Measurements from ENCODE around the gene DOLPP1.

Gene DOLPP1

DNA sequence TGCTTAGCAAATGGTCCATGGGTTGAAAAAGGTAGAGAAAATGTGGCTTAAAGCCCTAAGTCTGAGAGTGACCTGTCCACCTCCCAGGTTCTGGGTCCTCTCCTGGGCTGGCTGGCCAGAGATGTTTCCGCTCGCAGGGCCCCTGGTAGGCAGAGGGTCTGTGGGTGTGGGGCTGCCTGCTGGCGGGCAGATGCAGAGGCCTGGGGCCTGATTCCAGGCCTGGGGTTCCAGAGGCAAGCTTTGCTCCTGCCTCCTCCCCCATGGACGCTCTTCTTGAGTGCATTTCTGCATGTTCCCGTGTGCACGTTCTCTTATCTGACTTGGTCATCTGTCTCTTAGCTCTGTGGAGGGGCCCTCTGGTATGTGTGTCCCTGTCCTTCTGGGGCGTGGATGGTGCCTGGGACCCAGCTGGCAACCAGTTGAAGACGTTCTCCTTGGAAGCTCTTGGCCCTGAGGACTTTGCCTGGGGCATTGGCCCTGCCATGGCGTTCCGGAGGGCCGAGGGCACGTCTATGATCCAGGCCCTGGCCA lies 40.7 kb upstream of the DOLPP1 start:
- H3K9ac ChIP-seq (ENCODE audit: low read length in 2 of 2): no peak overlapping the region
- peaks cover 15 to 17% of the 10 kb centered on the region in 2 donors for H3K36me3 ChIP-seq (ENCODE audit: control insufficient read depth in 2 of 2, insufficient read depth in 2 of 2, low read length in 2 of 2)
- no peaks in the 10 kb centered on the region for H3K27me3 ChIP-seq (ENCODE audit: control insufficient read depth in 1 of 2, insufficient read depth in 2 of 2, low read length in 2 of 2)
- H3K4me1 ChIP-seq (ENCODE audit: control insufficient read depth, insufficient read depth, low read length): peaks cover 23% of the 10 kb centered on the region
- no peak overlapping the region for H3K4me3 ChIP-seq (ENCODE audit: low read length in 2 of 2)
- H3K9me3 ChIP-seq (ENCODE audit: control insufficient read depth in 2 of 2, low read length in 2 of 2): no peaks in the 10 kb centered on the region
- no peak overlapping the region for H3K27ac ChIP-seq (ENCODE audit: low read length)

GRCh38 chr9:129042016-129042415 lies 38.9 kb upstream of the DOLPP1 start:
- no peaks in the 10 kb centered on the region for H3K9me3 ChIP-seq (ENCODE audit: control insufficient read depth in 2 of 2, low read length in 2 of 2)
- H3K4me1 ChIP-seq (ENCODE audit: control insufficient read depth, insufficient read depth, low read length): peaks cover 15% of the 10 kb centered on the region
- H3K9ac ChIP-seq (ENCODE audit: low read length in 2 of 2): no peak overlapping the region
- H3K27me3 ChIP-seq (ENCODE audit: control insufficient read depth in 1 of 2, insufficient read depth in 2 of 2, low read length in 2 of 2): no peaks in the 10 kb centered on the region
- H3K27ac ChIP-seq (ENCODE audit: low read length): no peak overlapping the region
- peaks cover 17% of the 10 kb centered on the region in 2 donors for H3K36me3 ChIP-seq (ENCODE audit: control insufficient read depth in 2 of 2, insufficient read depth in 2 of 2, low read length in 2 of 2)
- H3K4me3 ChIP-seq (ENCODE audit: low read length in 2 of 2): no peak overlapping the region

DNA sequence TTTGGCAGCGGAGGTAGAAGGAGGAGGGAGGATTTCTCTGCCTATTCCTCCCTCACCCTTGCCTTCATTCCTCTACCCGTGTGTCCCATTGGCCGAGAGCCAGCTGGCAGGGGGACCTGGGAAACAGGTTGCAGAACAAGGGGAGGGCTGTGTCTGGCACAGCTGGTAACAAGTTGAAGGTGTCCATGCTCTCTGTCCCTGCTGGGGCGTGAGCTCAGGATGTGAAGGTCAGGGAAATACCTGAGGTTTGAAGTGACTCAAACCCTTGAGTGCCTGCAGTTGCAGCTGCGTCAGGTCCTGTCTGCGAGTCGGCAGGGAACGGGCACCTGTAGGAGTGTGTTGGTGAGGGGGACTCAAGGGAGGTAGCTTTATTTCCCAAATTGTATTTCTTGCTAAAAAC lies 28.3 kb upstream of the DOLPP1 start:
- Histone ChIP-seq H3K4me3 (ENCODE audit: low read length in 2 of 2) (no peak overlapping the region), H3K27ac (ENCODE audit: low read length) (no peak overlapping the region), H3K9me3 (ENCODE audit: control insufficient read depth in 2 of 2, low read length in 2 of 2) (no peaks in the 10 kb centered on the region), H3K9ac (ENCODE audit: low read length in 2 of 2) (no peak overlapping the region), H3K4me1 (ENCODE audit: control insufficient read depth, insufficient read depth, low read length) (no peaks in the 10 kb centered on the region), H3K27me3 (ENCODE audit: control insufficient read depth in 1 of 2, insufficient read depth in 2 of 2, low read length in 2 of 2) (no peaks in the 10 kb centered on the region), H3K36me3 (ENCODE audit: control insufficient read depth in 2 of 2, insufficient read depth in 2 of 2, low read length in 2 of 2) (peaks cover 24 to 31% of the 10 kb centered on the region in 2 donors)

DNA sequence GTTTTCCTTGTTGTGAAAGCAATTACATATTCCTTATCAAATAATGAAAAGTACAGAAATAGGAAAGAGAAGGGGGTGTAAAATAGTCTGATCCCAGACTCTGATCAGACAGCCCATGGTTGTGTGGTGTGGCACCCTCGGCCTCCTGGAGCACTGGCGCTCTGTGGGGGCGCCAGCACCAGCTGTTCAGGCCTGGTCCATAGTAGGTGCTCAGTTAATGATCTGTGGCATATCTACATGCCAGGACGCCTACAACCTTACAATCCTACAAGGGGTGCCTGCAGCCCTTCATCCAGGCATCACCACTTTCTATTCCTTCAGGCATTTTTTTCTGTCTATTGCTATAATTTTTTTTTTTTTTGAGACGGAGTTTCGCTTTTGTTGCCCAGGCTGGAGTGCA lies 27.9 kb upstream of the DOLPP1 start:
- no peak overlapping the region for H3K4me3 ChIP-seq (ENCODE audit: low read length in 2 of 2)
- no peaks in the 10 kb centered on the region for H3K9me3 ChIP-seq (ENCODE audit: control insufficient read depth in 2 of 2, low read length in 2 of 2)
- H3K27me3 ChIP-seq (ENCODE audit: control insufficient read depth in 1 of 2, insufficient read depth in 2 of 2, low read length in 2 of 2): no peaks in the 10 kb centered on the region
- no peaks in the 10 kb centered on the region for H3K4me1 ChIP-seq (ENCODE audit: control insufficient read depth, insufficient read depth, low read length)
- peaks cover 21 to 30% of the 10 kb centered on the region in 2 donors for H3K36me3 ChIP-seq (ENCODE audit: control insufficient read depth in 2 of 2, insufficient read depth in 2 of 2, low read length in 2 of 2)
- H3K27ac ChIP-seq (ENCODE audit: low read length): no peak overlapping the region
- H3K9ac ChIP-seq (ENCODE audit: low read length in 2 of 2): no peak overlapping the region

DNA sequence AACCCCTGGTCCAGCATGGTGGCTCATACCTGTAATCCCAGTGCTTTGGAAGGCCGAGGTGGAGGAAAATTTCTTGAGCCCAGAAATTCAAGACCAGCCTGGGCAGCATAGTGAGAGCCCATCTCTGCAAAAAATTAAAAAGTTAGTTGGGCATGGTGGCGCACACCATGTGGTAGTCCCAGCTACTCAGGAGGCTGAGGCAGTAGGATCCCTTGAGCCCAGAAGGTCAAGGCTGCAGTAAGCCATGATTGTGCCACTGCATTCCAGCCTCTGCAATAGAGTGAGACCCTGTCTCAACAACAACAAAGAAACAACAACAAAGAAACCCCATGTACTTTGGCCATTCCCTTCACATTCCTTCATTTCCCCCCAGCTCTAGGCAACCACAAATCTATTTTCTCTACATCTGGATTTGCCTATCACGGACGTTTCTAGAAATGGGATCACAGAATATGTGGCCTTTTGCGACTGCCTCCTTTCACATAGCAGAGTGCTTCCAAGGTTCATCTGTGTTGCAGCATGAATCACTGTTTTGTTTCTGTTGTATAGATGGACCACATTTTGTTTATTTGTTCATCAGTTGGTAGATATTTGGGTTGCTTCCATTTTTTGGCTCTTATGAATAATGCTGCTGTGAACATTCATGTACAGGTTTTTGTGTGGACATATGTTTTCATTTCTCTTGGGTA lies 26.6 kb upstream of the DOLPP1 start:
- Histone ChIP-seq H3K27me3 (ENCODE audit: control insufficient read depth in 1 of 2, insufficient read depth in 2 of 2, low read length in 2 of 2) (no peaks in the 10 kb centered on the region), H3K27ac (ENCODE audit: low read length) (no peak overlapping the region), H3K4me1 (ENCODE audit: control insufficient read depth, insufficient read depth, low read length) (no peaks in the 10 kb centered on the region), H3K36me3 (ENCODE audit: control insufficient read depth in 2 of 2, insufficient read depth in 2 of 2, low read length in 2 of 2) (peaks cover 17 to 25% of the 10 kb centered on the region in 2 donors), H3K9ac (ENCODE audit: low read length in 2 of 2) (no peak overlapping the region), H3K4me3 (ENCODE audit: low read length in 2 of 2) (no peak overlapping the region), H3K9me3 (ENCODE audit: control insufficient read depth in 2 of 2, low read length in 2 of 2) (no peaks in the 10 kb centered on the region)

DNA sequence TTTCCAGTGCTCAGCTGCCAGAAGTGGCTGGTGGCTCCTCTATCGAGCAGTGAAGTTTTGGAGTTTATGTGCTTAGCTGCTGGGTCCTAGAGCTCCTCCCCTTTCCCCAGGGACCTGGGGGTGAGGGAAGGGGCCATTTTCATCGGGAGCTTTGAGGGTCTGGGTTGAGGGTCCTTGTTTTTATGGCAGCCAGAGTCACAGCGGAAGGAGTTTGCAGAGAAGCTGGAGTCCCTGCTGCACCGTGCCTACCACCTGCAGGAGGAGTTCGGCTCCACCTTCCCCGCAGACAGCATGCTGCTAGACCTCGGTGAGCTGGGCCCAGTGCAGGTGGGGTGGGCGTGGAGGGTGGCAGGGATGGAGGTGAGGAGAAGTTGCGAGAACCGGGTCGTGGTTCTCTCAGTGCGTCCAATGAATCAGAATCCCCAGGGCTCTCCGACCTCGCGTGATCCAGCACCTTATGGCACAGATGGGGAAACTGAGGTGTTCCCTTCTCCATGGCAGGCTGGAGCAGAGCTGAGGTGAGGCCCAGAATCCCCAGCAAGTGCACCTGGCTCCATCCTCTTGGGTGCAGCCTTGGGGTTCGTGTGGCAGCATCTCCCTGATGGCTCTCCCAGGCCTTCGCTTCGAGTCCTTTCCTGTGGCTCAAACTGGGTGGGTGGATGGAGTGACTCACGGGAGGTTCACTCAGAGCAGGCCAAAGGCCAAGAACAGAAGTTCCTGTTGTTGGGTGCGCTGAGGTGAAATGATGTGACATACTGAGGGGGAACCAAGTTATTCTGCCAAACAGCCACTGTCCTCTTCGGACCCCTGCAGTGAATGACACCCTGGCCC lies 21.7 kb upstream of the DOLPP1 start:
- Histone ChIP-seq H3K9me3 (ENCODE audit: control insufficient read depth in 2 of 2, low read length in 2 of 2) (no peaks in the 10 kb centered on the region), H3K36me3 (ENCODE audit: control insufficient read depth in 2 of 2, insufficient read depth in 2 of 2, low read length in 2 of 2) (peaks cover 29 to 40% of the 10 kb centered on the region in 2 donors), H3K27me3 (ENCODE audit: control insufficient read depth in 1 of 2, insufficient read depth in 2 of 2, low read length in 2 of 2) (no peaks in the 10 kb centered on the region), H3K4me1 (ENCODE audit: control insufficient read depth, insufficient read depth, low read length) (no peaks in the 10 kb centered on the region), H3K27ac (ENCODE audit: low read length) (no peak overlapping the region), H3K4me3 (ENCODE audit: low read length in 2 of 2) (no peak overlapping the region), H3K9ac (ENCODE audit: low read length in 2 of 2) (no peak overlapping the region)

- no peaks in the 10 kb centered on the region for H3K4me1 ChIP-seq (ENCODE audit: control insufficient read depth, insufficient read depth, low read length)
- H3K9me3 ChIP-seq (ENCODE audit: control insufficient read depth in 2 of 2, low read length in 2 of 2): no peaks in the 10 kb centered on the region
- H3K27me3 ChIP-seq (ENCODE audit: control insufficient read depth in 1 of 2, insufficient read depth in 2 of 2, low read length in 2 of 2): no peaks in the 10 kb centered on the region
- H3K27ac ChIP-seq (ENCODE audit: low read length): no peak overlapping the region
- peaks cover 29 to 38% of the 10 kb centered on the region in 2 donors for H3K36me3 ChIP-seq (ENCODE audit: control insufficient read depth in 2 of 2, insufficient read depth in 2 of 2, low read length in 2 of 2)
- no peak overlapping the region for H3K4me3 ChIP-seq (ENCODE audit: low read length in 2 of 2)
- H3K9ac ChIP-seq (ENCODE audit: low read length in 2 of 2): no peak overlapping the region
These were observed 20.8 kb upstream of the DOLPP1 start for GRCh38 chr9:129059796-129060785.

DNA sequence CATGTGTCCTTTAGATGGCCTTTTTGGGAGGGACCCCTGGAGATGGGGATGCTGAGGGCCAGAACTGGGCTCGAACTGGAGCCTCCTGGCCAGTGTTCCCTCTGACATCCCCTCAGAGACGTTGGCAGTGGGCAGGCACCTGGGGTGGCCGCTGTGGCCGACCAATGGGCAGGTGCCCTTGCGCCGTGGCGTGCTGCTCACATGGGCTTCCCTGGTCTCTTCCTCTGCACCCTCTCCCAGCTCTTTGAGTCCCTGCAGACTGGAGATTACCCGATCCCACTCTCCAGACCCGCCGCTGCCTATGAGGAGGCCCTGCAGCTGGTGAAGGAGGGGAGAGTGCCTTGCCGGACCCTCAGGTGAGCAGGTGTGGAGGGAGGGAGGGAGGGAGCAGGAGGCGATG lies 19.9 kb upstream of the DOLPP1 start:
- H3K9ac ChIP-seq (ENCODE audit: low read length in 2 of 2): no peak overlapping the region
- H3K9me3 ChIP-seq (ENCODE audit: control insufficient read depth in 2 of 2, low read length in 2 of 2): no peaks in the 10 kb centered on the region
- H3K27me3 ChIP-seq (ENCODE audit: control insufficient read depth in 1 of 2, insufficient read depth in 2 of 2, low read length in 2 of 2): no peaks in the 10 kb centered on the region
- H3K36me3 ChIP-seq (ENCODE audit: control insufficient read depth in 2 of 2, insufficient read depth in 2 of 2, low read length in 2 of 2): peaks cover 34 to 43% of the 10 kb centered on the region in 2 donors
- H3K4me3 ChIP-seq (ENCODE audit: low read length in 2 of 2): no peak overlapping the region
- no peak overlapping the region for H3K27ac ChIP-seq (ENCODE audit: low read length)
- no peaks in the 10 kb centered on the region for H3K4me1 ChIP-seq (ENCODE audit: control insufficient read depth, insufficient read depth, low read length)

GRCh38 chr9:129063061-129063460 lies 17.9 kb upstream of the DOLPP1 start:
- Histone ChIP-seq H3K9ac (ENCODE audit: low read length in 2 of 2) (no peak overlapping the region), H3K36me3 (ENCODE audit: control insufficient read depth in 2 of 2, insufficient read depth in 2 of 2, low read length in 2 of 2) (peaks cover 38 to 44% of the 10 kb centered on the region in 2 donors), H3K4me3 (ENCODE audit: low read length in 2 of 2) (no peak overlapping the region), H3K9me3 (ENCODE audit: control insufficient read depth in 2 of 2, low read length in 2 of 2) (no peaks in the 10 kb centered on the region), H3K27me3 (ENCODE audit: control insufficient read depth in 1 of 2, insufficient read depth in 2 of 2, low read length in 2 of 2) (no peaks in the 10 kb centered on the region), H3K27ac (ENCODE audit: low read length) (no peak overlapping the region), H3K4me1 (ENCODE audit: control insufficient read depth, insufficient read depth, low read length) (no peaks in the 10 kb centered on the region)

DNA sequence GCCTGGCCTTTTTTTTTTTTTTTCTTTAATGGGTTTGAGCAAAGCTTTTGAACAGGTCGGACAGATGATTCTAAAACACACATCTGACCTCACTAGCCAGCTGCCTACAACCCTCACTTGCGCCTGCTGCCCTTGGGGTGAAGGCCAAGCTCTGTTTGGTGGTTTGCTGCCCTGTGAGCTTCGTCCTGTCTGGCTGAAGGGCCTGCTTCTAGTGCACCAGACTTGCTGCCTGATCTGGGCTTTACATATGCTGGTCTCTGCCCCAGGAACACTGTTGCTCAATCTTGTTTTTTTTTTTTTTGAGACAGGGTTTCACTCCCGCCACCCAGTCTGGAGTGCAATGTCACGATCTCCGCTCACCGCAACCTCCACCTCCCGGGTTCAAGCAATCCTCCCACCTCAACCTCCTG lies 16.4 kb upstream of the DOLPP1 start:
- H3K27ac ChIP-seq (ENCODE audit: low read length): no peak overlapping the region
- H3K27me3 ChIP-seq (ENCODE audit: control insufficient read depth in 1 of 2, insufficient read depth in 2 of 2, low read length in 2 of 2): no peaks in the 10 kb centered on the region
- peaks cover 36 to 42% of the 10 kb centered on the region in 2 donors for H3K36me3 ChIP-seq (ENCODE audit: control insufficient read depth in 2 of 2, insufficient read depth in 2 of 2, low read length in 2 of 2)
- H3K9me3 ChIP-seq (ENCODE audit: control insufficient read depth in 2 of 2, low read length in 2 of 2): no peaks in the 10 kb centered on the region
- H3K9ac ChIP-seq (ENCODE audit: low read length in 2 of 2): no peak overlapping the region
- no peak overlapping the region for H3K4me3 ChIP-seq (ENCODE audit: low read length in 2 of 2)
- no peaks in the 10 kb centered on the region for H3K4me1 ChIP-seq (ENCODE audit: control insufficient read depth, insufficient read depth, low read length)

Data from stomach smooth muscle (tissue), 2 donors.